ENCODE results near the gene TMEM134. TPM values are rescaled to one million over a fixed set of nuclear protein-coding genes. Genes with fewer than 3 reads are reported as not detected.

Gene TMEM134
- polyA plus RNA-seq, 2 of the 4 experiments (the other 2 are of a cell fraction), result 18.8 to 20.6 TPM

GRCh38 chr11:67470337-67471002 lies 1.4 kb upstream of the TMEM134 start:
- ChIA-PET CTCF (interaction anchor here (0.9 to 5.4 kb wide), 10 partner anchors 10 to 119 kb away, joined by 3 to 22 read pairs (median 6); partner anchors contain the start of gene PPP1CA), POLR2A (no interaction called here)
- H3K4me1 ChIP-seq, result peaks cover 22% of the 10 kb centered on the region
- no peak for FAIRE-seq
- H3K9me3 ChIP-seq, result no peaks in the 10 kb centered on the region
- TF ChIP-seq CHD2 (IDR thresholded peaks at IDR 0.05; ENCODE audit: low read length, partially characterized antibody) (no peak), ZC3H11A (IDR thresholded peaks at IDR 0.05) (no peak), SMC3 (IDR thresholded peaks at IDR 0.05) (no peak), CBX2 (IDR thresholded peaks at IDR 0.05; ENCODE audit: borderline replicate concordance, low read depth) (no peak), MAFK (IDR thresholded peaks at IDR 0.05; ENCODE audit: partially characterized antibody) (no peak), FOSL2 (IDR thresholded peaks at IDR 0.05) (no peak), FOSL2 (CRISPR knock-in tag; IDR thresholded peaks at IDR 0.05) (no peak), FOXS1 (CRISPR knock-in tag; IDR thresholded peaks at IDR 0.05) (no peak), BHLHE40 (IDR thresholded peaks at IDR 0.05; ENCODE audit: low read depth, low read length) (no peak), ZFP36 (IDR thresholded peaks at IDR 0.05; ENCODE audit: borderline replicate concordance, partially characterized antibody) (no peak), HEYL (CRISPR knock-in tag; IDR thresholded peaks at IDR 0.05) (no peak), ESRRA (IDR thresholded peaks at IDR 0.05; ENCODE audit: borderline replicate concordance, low read length) (no peak)
- no peak overlapping the region for H3K4me2 ChIP-seq
- WGBS (ENCODE audit: missing lambda C conversion rate), result 81% methylated on average over 8 of the region's 8 CpGs
- no peak overlapping the region for H3K4me3 ChIP-seq
- no peak for ATAC-seq
- H3K27ac ChIP-seq, result no peak overlapping the region
- DNase-seq (ENCODE audit: low read depth in 1 of 2, low spot score in 1 of 2), result no peak

GRCh38 chr11:67469508-67469811 lies 409 bp upstream of the TMEM134 start:
- no peak for TF ChIP-seq POLR2A (IDR thresholded peaks at IDR 0.05; ENCODE audit: low read length)
- peak; percentile 59; the same call in 1 of the 2 replicates for TF ChIP-seq PHF8 (IDR thresholded peaks at IDR 0.05; ENCODE audit: borderline replicate concordance, low read depth)
- 21% methylated on average over 9 of the region's 9 CpGs for WGBS (ENCODE audit: missing lambda C conversion rate)
- ChIA-PET POLR2A (interaction anchor here (0.6 to 1.9 kb wide), 3 partner anchors 25 to 68 kb away, joined by 3 to 14 read pairs (median 5); partner anchors contain the start of gene PPP1CA), CTCF (interaction anchor here (0.6 to 5.4 kb wide), 15 partner anchors 11 to 118 kb away, joined by 3 to 22 read pairs (median 4); partner anchors contain the start of gene PPP1CA)
- peak overlapping the region; percentile 67 for H3K4me3 ChIP-seq
- H3K4me1 ChIP-seq, result peaks cover 25% of the 10 kb centered on the region
- peak overlapping the region; percentile 83 to 97 for H3K27ac ChIP-seq
- no peak for DNase-seq (ENCODE audit: low read depth in 1 of 2, low spot score in 1 of 2)
- no peak for FAIRE-seq
- no peak for ATAC-seq
- no peaks in the 10 kb centered on the region for H3K9me3 ChIP-seq
- peak overlapping the region; percentile 82 for H3K4me2 ChIP-seq

DNA sequence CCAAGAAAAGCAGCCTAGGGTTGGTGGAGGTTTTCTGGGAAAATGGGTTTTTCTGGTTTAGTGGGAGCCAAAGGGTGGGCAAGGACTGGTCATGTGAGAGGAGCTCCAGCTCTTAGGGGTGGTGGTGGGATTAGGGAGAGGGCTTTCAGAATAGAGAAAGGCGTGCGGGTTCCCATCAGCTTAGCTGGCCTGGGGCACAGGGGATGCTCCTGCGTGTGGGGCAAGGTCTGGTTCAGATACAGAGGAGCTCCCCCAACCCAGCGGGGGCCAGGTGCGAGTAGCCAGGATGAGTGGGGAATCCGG lies 644 bp downstream of the TMEM134 start:
- DNase-seq (ENCODE audit: low read depth in 1 of 2, low spot score in 1 of 2), result no peak
- no peak for FAIRE-seq
- Histone ChIP-seq H3K4me2 (peak overlapping the region; percentile 82), H3K4me1 (peaks cover 35% of the 10 kb centered on the region), H3K4me3 (peak overlapping the region; percentile 67), H3K9me3 (no peaks in the 10 kb centered on the region), H3K27ac (peak overlapping the region; percentile 82 to 97)
- peak; percentile 3 to 6; a peak in 5 of 6 replicates for ATAC-seq
- CTCF ChIA-PET, result interaction anchor here (0.6 to 5.4 kb wide), 17 partner anchors 8 to 395 kb away, joined by 3 to 22 read pairs (median 6); partner anchors contain the start of genes CABP4, GPR152 and PPP1CA
- 21% methylated on average over 6 of the region's 6 CpGs for WGBS (ENCODE audit: missing lambda C conversion rate)
- no peak for TF ChIP-seq RCOR1 (IDR thresholded peaks at IDR 0.05; ENCODE audit: low read depth, low read length)
- TF ChIP-seq ZNF302 (CRISPR knock-in tag; IDR thresholded peaks at IDR 0.05), result no peak
- no peak for TF ChIP-seq CHD2 (IDR thresholded peaks at IDR 0.05; ENCODE audit: low read length, partially characterized antibody)
- TF ChIP-seq TP53 (CRISPR knock-in tag; IDR thresholded peaks at IDR 0.05), result no peak
- no peak for TF ChIP-seq HDAC2 (IDR thresholded peaks at IDR 0.05)
- no peak for TF ChIP-seq NR3C1 (IDR thresholded peaks at IDR 0.05)
- no peak for TF ChIP-seq RAD21 (conservative IDR thresholded peaks at IDR 0.05 in 1 of 2, IDR thresholded peaks at IDR 0.05 in 1 of 2)
- POLR2A ChIA-PET, result interaction anchor here (0.6 to 1.9 kb wide), 4 partner anchors 25 to 66 kb away, joined by 3 to 14 read pairs (median 4); partner anchors contain the start of genes CORO1B and PPP1CA

- ATAC-seq, result no peak
- FAIRE-seq, result no peak
- ChIA-PET CTCF (interaction anchor here (0.6 to 5.4 kb wide), 16 partner anchors 9 to 177 kb away, joined by 3 to 22 read pairs (median 6); partner anchors contain the start of genes CABP4, GPR152 and PPP1CA), POLR2A (interaction anchor here (1.1 to 1.9 kb wide), 3 partner anchors 26 to 66 kb away, joined by 3 to 14 read pairs (median 3); partner anchors contain the start of gene PPP1CA)
- 39% methylated on average over 5 of the region's 5 CpGs for WGBS (ENCODE audit: missing lambda C conversion rate)
- H3K9me3 ChIP-seq, result no peaks in the 10 kb centered on the region
- peak overlapping the region; percentile 67 for H3K4me3 ChIP-seq
- TF ChIP-seq, protein P1, sequence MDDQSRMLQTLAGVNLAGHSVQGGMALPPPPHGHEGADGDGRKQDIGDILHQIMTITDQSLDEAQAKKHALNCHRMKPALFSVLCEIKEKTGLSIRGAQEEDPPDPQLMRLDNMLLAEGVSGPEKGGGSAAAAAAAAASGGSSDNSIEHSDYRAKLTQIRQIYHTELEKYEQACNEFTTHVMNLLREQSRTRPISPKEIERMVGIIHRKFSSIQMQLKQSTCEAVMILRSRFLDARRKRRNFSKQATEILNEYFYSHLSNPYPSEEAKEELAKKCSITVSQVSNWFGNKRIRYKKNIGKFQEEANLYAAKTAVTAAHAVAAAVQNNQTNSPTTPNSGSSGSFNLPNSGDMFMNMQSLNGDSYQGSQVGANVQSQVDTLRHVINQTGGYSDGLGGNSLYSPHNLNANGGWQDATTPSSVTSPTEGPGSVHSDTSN (IDR thresholded peaks at IDR 0.05), result no peak
- TF ChIP-seq CBX8 (IDR thresholded peaks at IDR 0.05) (no peak), EHMT2 (IDR thresholded peaks at IDR 0.05; ENCODE audit: low read depth) (no peak), GATA3 (IDR thresholded peaks at IDR 0.05; ENCODE audit: borderline replicate concordance) (no peak), JUNB (IDR thresholded peaks at IDR 0.05) (no peak), KDM5A (IDR thresholded peaks at IDR 0.05) (no peak), HOXA7 (CRISPR knock-in tag; IDR thresholded peaks at IDR 0.05) (no peak)
- TF ChIP-seq, protein P2, sequence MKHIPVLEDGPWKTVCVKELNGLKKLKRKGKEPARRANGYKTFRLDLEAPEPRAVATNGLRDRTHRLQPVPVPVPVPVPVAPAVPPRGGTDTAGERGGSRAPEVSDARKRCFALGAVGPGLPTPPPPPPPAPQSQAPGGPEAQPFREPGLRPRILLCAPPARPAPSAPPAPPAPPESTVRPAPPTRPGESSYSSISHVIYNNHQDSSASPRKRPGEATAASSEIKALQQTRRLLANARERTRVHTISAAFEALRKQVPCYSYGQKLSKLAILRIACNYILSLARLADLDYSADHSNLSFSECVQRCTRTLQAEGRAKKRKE (CRISPR knock-in tag; IDR thresholded peaks at IDR 0.05; ENCODE audit: low read depth), result no peak
- H3K4me2 ChIP-seq, result peak overlapping the region; percentile 82
- peak overlapping the region; percentile 82 to 97 for H3K27ac ChIP-seq
- peaks cover 38% of the 10 kb centered on the region for H3K4me1 ChIP-seq
- DNase-seq (ENCODE audit: low read depth in 1 of 2, low spot score in 1 of 2), result no peak
These were observed 995 bp downstream of the TMEM134 start for GRCh38 chr11:67468056-67468455.

All from A549 (cell line).